Measurements from ENCODE around the gene TBC1D16. TPM values are rescaled to one million over a fixed set of nuclear protein-coding genes. Genes with fewer than 3 reads are reported as not detected.

The TBC1D16 gene, protein sequence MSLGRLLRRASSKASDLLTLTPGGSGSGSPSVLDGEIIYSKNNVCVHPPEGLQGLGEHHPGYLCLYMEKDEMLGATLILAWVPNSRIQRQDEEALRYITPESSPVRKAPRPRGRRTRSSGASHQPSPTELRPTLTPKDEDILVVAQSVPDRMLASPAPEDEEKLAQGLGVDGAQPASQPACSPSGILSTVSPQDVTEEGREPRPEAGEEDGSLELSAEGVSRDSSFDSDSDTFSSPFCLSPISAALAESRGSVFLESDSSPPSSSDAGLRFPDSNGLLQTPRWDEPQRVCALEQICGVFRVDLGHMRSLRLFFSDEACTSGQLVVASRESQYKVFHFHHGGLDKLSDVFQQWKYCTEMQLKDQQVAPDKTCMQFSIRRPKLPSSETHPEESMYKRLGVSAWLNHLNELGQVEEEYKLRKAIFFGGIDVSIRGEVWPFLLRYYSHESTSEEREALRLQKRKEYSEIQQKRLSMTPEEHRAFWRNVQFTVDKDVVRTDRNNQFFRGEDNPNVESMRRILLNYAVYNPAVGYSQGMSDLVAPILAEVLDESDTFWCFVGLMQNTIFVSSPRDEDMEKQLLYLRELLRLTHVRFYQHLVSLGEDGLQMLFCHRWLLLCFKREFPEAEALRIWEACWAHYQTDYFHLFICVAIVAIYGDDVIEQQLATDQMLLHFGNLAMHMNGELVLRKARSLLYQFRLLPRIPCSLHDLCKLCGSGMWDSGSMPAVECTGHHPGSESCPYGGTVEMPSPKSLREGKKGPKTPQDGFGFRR
- 1.4 and 2.0 TPM in 2 replicates for total RNA-seq

DNA sequence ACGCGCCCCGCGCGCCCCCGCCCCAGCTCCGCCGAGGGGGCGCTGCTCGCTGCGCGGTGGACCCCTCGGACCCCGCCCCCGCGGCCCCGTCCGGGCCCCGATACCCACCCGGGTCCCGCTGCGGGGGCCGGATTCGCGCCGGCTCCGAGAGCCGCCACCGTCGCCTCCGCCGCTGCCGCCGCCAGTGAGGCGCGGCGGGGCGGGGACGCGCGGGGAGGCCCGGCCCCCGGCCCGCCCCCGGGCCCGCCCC is at the start of gene TBC1D16:
TBC1D16 (minus strand) TSS at position 186 of the 250 bp plus-strand sequence. CDS start 22,325 bp downstream, outside the sequence.
- Mint-ChIP-seq H3K27me3 (ENCODE audit: low read depth) (peaks cover 48% of the 10 kb centered on the region), H3K4me1 (ENCODE audit: low read depth) (peaks cover 11% of the 10 kb centered on the region), H3K27ac (peak within 1 kb of the TSS; percentile 83), H3K36me3 (ENCODE audit: low read depth) (no peaks in the 10 kb centered on the region), H3K9me3 (no peaks in the 10 kb centered on the region), H3K4me3 (ENCODE audit: low read depth) (peak within 1 kb of the TSS; percentile 82)
- intact Hi-C loops (cut with micrococcal nuclease) = no loop called here
- DNase-seq (ENCODE audit: low spot score) = no peak

DNA sequence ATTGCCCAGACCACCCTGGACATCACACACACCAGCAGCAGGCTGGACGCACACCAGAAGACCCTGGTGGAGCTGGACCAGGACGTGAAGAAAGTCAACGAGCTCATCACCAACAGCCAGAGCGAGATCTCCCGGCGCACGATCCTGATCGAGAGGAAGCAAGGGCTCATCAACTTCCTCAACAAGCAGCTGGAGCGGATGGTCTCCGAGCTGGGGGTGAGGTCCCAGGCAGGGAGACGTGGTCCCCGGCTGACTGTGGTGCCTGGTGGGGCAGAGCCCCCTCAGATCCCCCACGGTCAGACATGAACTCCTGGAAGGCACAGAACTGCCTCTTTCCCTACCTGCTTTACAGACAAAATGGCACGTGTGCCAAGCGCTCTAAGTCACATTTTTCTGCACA is 49.1 kb upstream of the TBC1D16 start:
- DNase-seq (ENCODE audit: low spot score) = no peak
- peaks cover 1% of the 10 kb centered on the region for H3K27me3 Mint-ChIP-seq (ENCODE audit: low read depth)
- no peaks in the 10 kb centered on the region for H3K9me3 Mint-ChIP-seq
- no peak overlapping the region for H3K4me3 Mint-ChIP-seq (ENCODE audit: low read depth)
- intact Hi-C loops (cut with micrococcal nuclease) = no loop called here
- H3K36me3 Mint-ChIP-seq (ENCODE audit: low read depth) = no peaks in the 10 kb centered on the region
- H3K27ac Mint-ChIP-seq = no peak overlapping the region
- H3K4me1 Mint-ChIP-seq (ENCODE audit: low read depth) = peaks cover 4% of the 10 kb centered on the region

DNA sequence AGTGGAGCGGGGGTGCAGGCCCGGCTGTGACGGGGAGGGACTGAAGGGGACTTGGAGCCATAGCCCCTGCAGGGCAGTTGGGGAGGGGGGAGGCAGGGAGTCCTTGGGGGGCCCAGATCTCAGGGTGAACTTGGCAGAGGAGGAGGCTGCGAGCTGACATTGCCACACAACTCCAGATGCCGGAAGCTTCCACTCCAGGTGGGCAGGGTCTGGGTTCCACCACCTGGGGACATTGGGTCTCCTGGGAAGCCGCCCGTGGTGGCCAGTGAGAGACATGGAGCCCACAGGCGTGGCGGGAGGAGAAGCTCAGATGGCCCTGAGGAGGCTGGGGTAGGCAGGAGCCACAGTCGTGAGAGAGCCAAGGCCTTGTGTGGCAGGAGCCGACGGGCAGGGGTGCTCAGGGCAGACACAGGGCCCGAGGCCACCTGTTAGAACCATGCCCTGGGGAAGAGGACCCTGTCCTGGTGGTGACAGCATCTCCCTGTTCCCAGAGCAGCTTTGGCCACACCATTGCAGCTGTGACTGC is 47.5 kb upstream of the TBC1D16 start:
- DNase-seq (ENCODE audit: low spot score) = no peak
- Mint-ChIP-seq H3K27me3 (ENCODE audit: low read depth) (peaks cover 6% of the 10 kb centered on the region), H3K27ac (no peak overlapping the region), H3K4me3 (ENCODE audit: low read depth) (no peak overlapping the region), H3K36me3 (ENCODE audit: low read depth) (no peaks in the 10 kb centered on the region), H3K9me3 (no peaks in the 10 kb centered on the region), H3K4me1 (ENCODE audit: low read depth) (peaks cover 4% of the 10 kb centered on the region)
- intact Hi-C loops (cut with micrococcal nuclease) = no loop called here

DNA sequence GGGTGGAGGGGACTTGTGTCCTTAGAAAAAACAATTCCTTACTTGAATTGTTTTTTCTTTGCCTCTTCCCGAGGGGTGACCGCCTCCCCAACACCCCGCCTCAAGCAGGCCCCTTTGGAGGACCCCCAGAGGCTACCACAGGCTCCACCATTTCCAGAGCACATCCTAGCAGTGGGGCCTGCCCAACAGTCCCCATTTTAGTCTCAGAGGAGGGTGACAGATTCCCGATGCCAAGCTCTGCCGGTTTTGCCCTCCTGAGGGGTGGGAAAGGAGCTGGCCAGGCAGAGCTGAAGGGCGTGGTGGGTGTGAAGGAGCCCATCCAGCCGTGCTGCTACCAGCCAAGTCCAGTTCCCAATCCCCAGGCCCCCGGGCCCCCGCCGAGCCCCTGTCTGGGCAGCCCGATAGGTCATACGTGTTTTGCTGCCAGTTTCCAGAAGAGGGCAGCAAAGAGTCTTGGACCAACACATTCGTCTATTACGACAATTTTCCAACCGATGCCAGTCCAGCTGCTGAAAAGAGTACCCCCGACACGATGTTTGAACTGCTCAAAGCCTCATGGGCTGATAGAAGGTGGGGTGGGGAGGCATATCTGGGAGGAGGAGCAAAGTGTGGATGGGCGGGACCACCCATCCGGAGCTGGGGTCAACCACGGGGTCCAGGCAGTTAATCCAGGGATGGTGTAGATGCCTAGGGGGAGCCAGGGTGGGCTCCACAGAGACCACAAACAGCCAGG is 46.9 kb upstream of the TBC1D16 start:
- peak; percentile 38 for DNase-seq (ENCODE audit: low spot score)
- no peaks in the 10 kb centered on the region for H3K36me3 Mint-ChIP-seq (ENCODE audit: low read depth)
- no peaks in the 10 kb centered on the region for H3K9me3 Mint-ChIP-seq
- H3K27ac Mint-ChIP-seq = no peak overlapping the region
- peaks cover 4% of the 10 kb centered on the region for H3K4me1 Mint-ChIP-seq (ENCODE audit: low read depth)
- intact Hi-C loops (cut with micrococcal nuclease) = no loop called here
- peaks cover 6% of the 10 kb centered on the region for H3K27me3 Mint-ChIP-seq (ENCODE audit: low read depth)
- H3K4me3 Mint-ChIP-seq (ENCODE audit: low read depth) = no peak overlapping the region

DNA sequence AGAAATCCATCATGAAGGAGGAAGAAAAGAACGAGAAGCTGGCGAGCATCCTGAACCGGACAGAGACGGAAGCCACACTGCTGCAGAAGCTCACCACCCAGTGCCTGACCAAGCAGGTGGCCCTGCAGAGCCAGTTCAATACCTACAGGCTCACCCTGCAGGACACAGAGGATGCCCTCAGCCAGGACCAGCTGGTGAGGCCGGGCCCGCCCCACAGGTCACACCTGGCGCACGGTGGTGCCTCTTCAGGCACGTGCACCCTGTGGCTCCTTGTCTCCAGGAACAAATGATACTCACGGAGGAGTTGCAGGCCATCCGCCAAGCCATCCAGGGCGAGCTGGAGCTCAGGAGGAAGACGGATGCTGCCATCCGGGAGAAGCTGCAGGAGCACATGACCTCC is 45.9 kb upstream of the TBC1D16 start:
- Mint-ChIP-seq H3K36me3 (ENCODE audit: low read depth) (no peaks in the 10 kb centered on the region), H3K27me3 (ENCODE audit: low read depth) (peaks cover 6% of the 10 kb centered on the region), H3K4me1 (ENCODE audit: low read depth) (peaks cover 4% of the 10 kb centered on the region), H3K4me3 (ENCODE audit: low read depth) (no peak overlapping the region), H3K9me3 (no peaks in the 10 kb centered on the region), H3K27ac (no peak overlapping the region)
- intact Hi-C loops (cut with micrococcal nuclease) = no loop called here
- DNase-seq (ENCODE audit: low spot score) = no peak

DNA sequence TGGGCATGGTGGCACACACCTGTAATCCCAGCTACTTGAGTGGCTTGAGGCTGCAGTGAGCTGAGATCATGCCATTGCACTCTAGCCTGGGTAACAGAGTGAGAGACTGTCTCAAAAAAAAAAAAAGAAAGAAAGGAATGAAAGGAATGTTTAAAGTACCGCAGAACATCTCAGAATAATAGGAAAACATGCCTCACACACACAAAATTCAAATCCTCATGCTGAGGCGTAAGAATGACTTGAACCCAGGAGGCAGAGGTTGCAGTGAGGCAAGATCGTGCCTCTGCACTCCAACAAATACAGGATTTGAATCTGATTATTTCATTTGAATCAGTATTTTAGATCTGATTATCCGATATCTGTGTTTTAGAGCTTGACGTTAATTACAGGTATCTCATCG is 44.4 kb upstream of the TBC1D16 start:
- intact Hi-C loops (cut with micrococcal nuclease) = no loop called here

DNA sequence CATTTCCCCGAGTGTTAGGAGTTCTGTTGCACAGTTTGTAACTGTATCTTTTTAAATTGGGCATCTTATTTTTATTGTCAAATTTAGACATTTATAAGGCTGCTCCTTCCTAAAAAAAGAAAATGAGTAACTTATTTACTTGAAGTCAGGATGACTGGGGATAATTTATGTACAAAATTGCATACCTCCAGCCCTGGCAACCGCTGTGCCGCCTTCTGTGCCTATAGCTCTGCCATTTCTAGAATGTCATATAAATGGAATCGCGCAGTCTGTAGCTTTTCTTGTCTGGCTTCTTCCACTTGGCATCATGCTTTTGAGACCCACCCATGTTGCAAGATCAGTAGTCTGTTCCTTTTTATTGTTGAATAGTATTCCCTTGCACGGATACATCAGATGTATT is 36.7 kb upstream of the TBC1D16 start:
- H3K4me1 Mint-ChIP-seq (ENCODE audit: low read depth) = no peaks in the 10 kb centered on the region
- peaks cover 2% of the 10 kb centered on the region for H3K27me3 Mint-ChIP-seq (ENCODE audit: low read depth)
- no peaks in the 10 kb centered on the region for H3K9me3 Mint-ChIP-seq
- H3K27ac Mint-ChIP-seq = no peak overlapping the region
- DNase-seq (ENCODE audit: low spot score) = no peak
- no peak overlapping the region for H3K4me3 Mint-ChIP-seq (ENCODE audit: low read depth)
- H3K36me3 Mint-ChIP-seq (ENCODE audit: low read depth) = no peaks in the 10 kb centered on the region
- intact Hi-C loops (cut with micrococcal nuclease) = no loop called here

More for the DNA sequence above, 44.4 kb upstream of the TBC1D16 start:
- DNase-seq (ENCODE audit: low spot score) = no peak
- no peaks in the 10 kb centered on the region for H3K36me3 Mint-ChIP-seq (ENCODE audit: low read depth)
- H3K9me3 Mint-ChIP-seq = no peaks in the 10 kb centered on the region
- H3K27ac Mint-ChIP-seq = no peak overlapping the region
- H3K4me3 Mint-ChIP-seq (ENCODE audit: low read depth) = no peak overlapping the region
- H3K4me1 Mint-ChIP-seq (ENCODE audit: low read depth) = peaks cover 4% of the 10 kb centered on the region
- peaks cover 6% of the 10 kb centered on the region for H3K27me3 Mint-ChIP-seq (ENCODE audit: low read depth)

DNA sequence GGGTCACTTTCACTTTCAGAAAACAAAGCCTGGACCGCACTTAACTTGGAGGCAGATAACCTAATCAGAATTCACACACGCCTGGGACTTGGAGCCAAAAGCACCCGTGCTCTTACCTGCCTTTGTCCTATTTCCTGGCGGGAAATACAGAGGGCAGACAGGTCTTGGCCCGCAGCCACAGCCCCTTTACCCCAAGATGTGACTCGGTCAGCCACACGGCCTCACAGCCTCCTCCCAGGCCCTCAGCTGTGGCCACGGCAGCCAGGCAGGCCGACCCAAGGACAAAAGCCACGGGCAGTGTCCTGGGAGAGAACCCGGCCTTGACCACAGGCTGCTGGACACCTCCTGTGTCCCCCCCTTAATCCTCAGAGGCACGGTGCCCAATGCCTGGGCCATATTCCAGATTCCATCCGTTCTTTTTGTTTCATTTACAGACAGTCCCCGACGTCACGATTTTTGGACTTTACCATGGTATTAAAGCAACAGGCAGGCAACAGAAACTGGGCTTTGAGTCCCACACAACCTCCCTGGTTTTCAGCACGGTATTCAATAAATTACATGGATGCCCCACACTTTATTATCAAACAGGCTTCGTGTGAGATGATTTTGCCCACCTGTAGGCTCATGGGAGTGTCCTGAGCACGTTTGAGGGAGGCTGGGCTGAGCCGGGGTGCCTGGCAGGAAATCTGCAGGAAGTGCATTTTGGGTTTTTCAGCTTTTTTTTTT is 35.6 kb upstream of the TBC1D16 start:
- Mint-ChIP-seq H3K4me3 (ENCODE audit: low read depth) (no peak overlapping the region), H3K9me3 (no peaks in the 10 kb centered on the region), H3K27ac (no peak overlapping the region), H3K4me1 (ENCODE audit: low read depth) (no peaks in the 10 kb centered on the region), H3K36me3 (ENCODE audit: low read depth) (no peaks in the 10 kb centered on the region), H3K27me3 (ENCODE audit: low read depth) (peaks cover 2% of the 10 kb centered on the region)
- DNase-seq (ENCODE audit: low spot score) = no peak
- intact Hi-C loops (cut with micrococcal nuclease) = no loop called here

DNA sequence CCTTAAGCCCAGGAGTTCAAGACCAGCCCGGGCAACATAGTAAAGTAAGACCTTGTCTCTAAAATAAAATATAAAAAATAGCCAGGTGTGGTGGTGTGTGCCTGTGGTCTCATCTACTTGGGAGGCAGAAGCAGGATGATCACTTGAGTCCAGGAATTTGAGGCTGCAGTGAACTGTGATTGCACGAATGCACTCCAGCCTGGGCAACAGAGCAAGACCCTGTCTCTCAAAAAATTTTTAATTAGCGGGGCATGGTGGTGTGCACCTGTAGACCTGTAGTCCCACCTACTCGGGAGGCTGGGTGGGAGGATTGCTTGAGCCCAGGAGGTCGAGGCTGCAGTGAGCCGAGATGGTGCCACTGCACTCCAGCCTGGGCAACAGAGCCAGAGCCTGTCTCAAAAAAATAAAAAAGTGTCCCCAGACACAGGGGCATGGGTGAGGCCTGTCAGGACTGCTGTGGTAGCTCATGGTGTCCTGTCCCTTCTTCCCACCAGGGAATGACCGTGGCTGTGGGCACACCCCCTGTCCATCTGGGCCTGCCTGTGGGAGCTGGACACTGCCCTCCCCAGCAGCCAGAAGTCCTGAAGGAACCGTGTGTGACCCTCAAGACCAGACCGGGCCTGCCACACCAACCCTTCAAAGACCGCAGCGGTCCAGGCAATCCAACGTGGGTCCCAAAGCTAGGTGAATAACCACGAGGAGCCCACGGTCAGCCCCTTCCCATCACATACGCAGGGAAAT is 34.9 kb upstream of the TBC1D16 start:
- Mint-ChIP-seq H3K4me1 (ENCODE audit: low read depth) (no peaks in the 10 kb centered on the region), H3K27ac (no peak overlapping the region), H3K4me3 (ENCODE audit: low read depth) (no peak overlapping the region), H3K27me3 (ENCODE audit: low read depth) (peaks cover 2% of the 10 kb centered on the region), H3K36me3 (ENCODE audit: low read depth) (no peaks in the 10 kb centered on the region), H3K9me3 (no peaks in the 10 kb centered on the region)
- intact Hi-C loops (cut with micrococcal nuclease) = no loop called here
- no peak for DNase-seq (ENCODE audit: low spot score)

DNA sequence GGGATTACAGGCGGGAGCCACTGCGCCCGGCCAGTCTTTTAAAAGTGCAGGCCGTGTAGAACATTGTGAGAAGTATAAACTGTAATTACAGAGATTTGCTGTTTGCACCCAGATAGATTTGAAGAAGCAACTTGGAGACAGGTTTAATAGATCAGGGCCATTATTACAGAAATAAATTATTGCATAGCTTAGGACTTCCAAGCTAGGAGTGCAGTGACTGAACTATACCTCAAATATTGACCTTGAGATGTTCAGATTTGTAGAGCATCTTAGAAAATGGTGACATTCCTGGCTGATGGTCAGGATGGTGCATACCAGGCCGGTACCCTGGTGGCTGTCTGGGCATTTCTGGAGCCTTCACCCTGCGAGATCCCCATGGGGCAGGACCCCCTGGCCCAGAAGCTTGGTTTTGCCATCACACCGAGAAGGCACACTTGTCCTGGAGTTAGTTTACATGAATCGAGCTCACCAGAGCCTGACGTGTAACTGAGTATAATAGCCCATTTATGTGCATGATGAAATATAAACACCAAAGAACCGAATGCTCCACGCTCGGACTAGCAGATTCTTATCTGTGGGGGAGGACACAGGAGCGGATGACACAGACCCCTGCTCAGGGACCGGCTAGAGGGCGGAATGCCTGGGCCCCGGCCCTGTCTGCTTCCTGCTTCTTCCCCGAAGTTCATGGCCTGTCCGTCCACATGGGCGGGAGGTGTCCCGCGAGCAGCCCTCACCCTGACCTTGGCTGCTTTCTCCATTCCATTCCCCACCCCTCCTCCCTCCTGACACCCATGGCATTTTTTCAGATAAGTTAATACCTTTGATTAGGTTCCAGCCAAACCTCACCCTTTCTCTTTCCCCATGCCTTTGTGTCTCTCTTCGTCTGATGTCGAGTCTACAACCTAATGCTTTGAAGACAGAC is 32.9 kb upstream of the TBC1D16 start:
- no peaks in the 10 kb centered on the region for H3K9me3 Mint-ChIP-seq
- no peaks in the 10 kb centered on the region for H3K4me1 Mint-ChIP-seq (ENCODE audit: low read depth)
- DNase-seq (ENCODE audit: low spot score) = no peak
- intact Hi-C loops (cut with micrococcal nuclease) = no loop called here
- H3K4me3 Mint-ChIP-seq (ENCODE audit: low read depth) = no peak overlapping the region
- H3K36me3 Mint-ChIP-seq (ENCODE audit: low read depth) = no peaks in the 10 kb centered on the region
- H3K27me3 Mint-ChIP-seq (ENCODE audit: low read depth) = peaks cover 2% of the 10 kb centered on the region
- H3K27ac Mint-ChIP-seq = no peak overlapping the region

DNA sequence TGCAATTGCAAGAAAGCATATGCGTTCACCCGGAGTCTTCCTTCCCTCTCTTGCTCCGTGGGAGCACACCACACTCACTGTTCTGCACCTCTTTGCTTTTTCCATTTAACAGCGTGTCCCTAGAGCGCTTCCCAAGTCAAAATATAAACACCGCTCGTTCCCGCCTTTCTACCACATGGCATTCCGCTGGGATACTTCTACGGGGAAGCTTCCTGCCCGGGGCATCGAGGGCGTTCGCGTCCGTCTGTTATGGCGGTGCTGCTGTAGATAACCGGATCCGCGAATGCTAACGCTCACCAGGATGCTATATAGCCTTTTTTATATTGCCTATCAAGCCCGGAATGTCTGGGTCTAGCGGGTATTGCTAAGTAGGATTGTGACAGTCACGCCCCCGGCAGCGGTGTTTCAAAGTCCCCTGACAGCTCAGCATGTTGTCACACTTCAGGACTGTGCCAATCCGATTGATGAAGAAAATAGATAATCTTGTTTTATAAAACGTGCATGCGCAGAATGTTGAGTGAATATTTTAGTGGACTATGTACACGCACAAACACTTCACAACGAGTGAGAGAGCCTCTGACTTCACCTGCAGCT is 31.8 kb upstream of the TBC1D16 start:
- H3K27me3 Mint-ChIP-seq (ENCODE audit: low read depth) = no peaks in the 10 kb centered on the region
- no peak for DNase-seq (ENCODE audit: low spot score)
- H3K4me3 Mint-ChIP-seq (ENCODE audit: low read depth) = no peak overlapping the region
- intact Hi-C loops (cut with micrococcal nuclease) = no loop called here
- H3K4me1 Mint-ChIP-seq (ENCODE audit: low read depth) = no peaks in the 10 kb centered on the region
- no peaks in the 10 kb centered on the region for H3K9me3 Mint-ChIP-seq
- no peaks in the 10 kb centered on the region for H3K36me3 Mint-ChIP-seq (ENCODE audit: low read depth)
- H3K27ac Mint-ChIP-seq = no peak overlapping the region

Measured in activated T-helper 2 cell treated with anti-CD3 and anti-CD28 coated beads, Interferon-gamma antibody, Interleukin-2, Interleukin-4, amounts not matched to agents 10 μg/mL and 5 μg/mL and 100 μg/mL, durations not matched to agents 14 hours and 24 hours and 36 hours (primary cell).